HG02870 (cell line): ENCODE measurements around the gene PLCD1.
A peak's percentile ranks its signal among the peaks of the same experiment; 100 is the strongest.

ENCODE experiments used
- ATAC-seq: cut with Tn5 transposase; IDR thresholded peaks from one replicate; pipeline ENCODE4 v1.9.1; 2021; ENCODE audit warnings: mild to moderate bottlenecking, moderate library complexity; ENCODE audit not compliant: unreplicated experiment

Gene PLCD1

GRCh38 chr3:38001456-38002081 lies 27.9 kb downstream of the PLCD1 start:
- no peak for ATAC-seq

DNA sequence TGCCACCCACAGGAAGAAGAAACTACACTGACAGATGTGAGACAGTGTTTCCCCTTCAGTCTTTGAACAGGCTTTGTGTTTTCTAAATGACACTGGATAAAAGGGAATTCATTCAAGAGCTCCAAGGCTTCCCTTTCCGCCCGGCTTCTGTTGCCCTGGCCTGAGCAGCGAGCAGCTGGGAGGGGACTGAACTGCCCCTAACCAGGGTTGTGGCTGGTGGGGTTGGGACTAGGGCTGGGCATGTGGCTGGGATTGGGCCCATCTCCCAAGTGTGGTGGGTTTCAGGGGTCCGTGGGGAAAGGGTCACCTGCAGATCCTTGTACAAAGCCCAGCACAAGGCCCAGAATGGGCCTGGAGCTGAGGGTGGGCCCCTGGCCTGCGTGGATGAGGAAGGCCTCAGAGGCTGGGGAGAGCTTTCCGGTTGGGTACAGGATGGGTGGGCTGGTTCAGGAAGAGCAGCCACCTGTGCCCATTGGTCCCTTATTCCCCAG lies 28.4 kb downstream of the PLCD1 start:
- ATAC-seq, result no peak

DNA sequence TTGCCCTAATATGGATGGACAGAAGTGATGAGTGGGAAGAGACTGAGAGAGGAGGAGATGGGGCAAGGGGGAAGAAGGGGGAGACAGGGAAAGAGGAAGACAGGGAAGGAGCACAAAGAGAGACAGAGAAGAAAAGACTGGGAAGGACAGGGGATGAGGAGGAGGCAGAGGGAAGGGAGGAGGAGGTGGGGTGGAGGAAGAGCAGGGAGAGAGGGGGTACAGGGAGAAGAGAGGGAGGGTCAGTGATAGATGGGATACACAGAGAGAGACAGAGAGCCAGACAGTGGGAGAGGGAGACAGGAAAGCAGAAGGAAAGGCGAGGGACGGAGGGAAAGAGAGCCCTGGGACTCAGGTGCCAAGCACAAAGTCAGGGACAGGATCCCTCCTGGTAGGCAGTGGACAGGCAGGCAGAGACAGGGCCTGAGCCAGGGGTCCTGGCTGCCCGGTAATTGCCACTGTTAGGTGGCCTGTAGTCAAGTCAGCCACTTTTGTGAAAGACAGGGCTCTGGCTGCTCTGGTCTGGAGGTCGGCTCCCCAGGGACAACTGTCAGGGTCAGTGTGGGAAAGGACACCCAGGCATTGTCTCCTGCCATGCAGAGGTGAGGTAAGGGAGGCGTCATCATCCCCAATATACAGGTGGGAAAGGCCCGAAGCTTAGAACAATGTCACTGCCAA lies 29.1 kb downstream of the PLCD1 start:
- ATAC-seq, result no peak

DNA sequence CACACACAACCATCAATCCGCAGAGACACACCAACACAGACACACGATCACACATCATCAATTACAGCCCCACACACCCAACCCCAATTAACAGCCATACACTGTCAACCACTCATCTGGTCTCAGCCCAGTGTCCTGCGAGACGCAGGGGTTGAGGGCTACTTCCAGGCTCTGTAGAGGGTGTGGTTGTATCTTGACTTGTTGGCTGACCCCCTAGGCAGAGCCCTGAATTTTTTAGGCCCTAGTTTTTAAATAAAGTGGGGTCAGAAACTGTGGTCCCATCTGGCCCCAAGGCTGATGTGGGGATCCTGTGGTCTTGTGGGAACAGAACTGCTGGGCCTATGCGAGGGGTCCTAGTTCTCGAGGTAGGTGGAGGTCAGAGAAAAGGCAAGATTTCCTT lies 29.6 kb downstream of the PLCD1 start:
- no peak for ATAC-seq

- ATAC-seq, result no peak
Measured at GRCh38 chr3:37997791-37998370, 31.6 kb downstream of the PLCD1 start.

DNA sequence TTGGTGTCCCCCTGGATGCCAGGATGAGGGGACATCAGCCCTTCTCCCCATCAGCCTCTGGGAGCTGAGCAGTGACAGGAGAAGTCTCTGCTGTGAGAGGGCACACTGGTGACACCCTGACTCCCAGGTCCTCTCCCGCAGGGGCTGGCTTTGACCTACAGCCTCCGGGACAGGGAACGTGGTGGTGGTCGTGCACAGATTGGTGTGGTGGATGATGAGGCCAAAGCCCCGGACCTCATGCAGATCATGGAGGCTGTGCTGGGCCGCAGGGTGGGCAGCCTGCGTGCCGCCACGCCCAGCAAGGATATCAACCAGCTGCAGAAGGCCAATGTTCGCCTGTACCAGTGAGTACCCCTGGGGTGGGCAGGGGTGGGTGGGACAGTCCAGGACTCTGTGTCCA lies 32.1 kb downstream of the PLCD1 start:
- ATAC-seq, result no peak

DNA sequence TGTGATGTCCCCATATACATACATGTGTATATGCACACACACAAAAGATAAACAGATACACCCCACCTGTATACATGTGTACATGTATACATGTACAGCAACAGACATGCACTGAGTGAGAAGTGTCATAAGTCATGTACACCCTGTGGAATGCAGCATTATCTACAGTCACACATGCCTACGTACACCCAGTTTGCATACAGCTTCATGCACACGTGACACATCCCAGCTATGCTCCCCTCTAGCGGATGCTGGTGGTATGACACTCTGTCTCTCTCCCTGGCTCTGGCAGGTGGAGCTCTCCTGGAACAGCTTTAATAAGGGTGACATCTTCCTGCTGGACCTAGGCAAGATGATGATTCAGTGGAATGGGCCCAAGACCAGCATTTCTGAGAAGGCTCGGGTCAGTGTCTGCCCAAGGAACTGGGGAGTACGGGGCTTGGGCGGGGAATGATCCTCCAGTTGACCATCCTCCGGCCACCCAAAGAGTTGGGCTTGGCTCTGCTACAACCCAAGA lies 32.6 kb downstream of the PLCD1 start:
- peak; percentile 53 for ATAC-seq

DNA sequence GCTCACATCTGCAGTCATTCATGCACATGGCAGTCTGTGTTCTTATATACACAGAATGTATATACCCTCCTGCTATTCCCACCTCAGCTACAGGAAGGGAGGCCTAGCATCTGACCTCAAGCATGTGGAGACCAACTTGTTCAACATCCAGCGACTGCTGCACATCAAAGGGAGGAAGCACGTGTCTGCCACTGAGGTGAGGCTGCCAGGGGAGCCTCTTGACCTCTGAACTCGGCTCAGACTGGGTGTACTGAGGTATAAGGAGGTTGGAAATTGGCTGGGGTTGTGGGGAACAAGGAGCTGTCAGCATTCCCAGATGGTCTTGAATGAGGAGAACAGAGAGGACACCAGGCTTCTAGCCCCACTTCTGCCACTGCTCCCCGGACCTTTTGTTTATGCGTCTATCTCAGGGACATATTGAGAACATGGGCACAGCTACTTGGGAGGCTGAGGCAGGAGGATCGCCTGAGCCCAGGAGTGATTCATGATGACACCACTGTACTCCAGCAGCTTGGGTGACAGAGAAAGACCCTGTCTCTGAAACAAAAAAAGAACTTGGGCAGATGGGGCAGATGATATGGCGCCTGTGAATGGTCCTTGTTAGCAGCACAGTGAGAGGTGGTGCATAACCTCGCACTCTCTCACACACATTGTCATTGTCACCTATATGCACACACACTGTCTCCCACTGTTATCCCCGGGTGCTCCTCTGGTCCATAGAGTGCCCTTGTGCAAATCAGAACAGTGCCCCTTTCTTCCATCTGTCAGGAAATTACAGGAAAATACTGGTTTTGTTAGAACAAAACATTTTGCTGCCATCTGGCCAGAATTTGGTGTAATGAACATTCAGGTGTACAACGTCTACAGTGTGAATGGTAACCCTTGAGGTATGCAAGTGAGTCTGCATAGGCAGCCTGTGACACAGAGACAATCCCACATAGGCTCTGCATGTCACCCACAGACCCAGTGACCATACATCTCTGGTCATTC lies 33.5 kb downstream of the PLCD1 start:
- no peak for ATAC-seq

GRCh38 chr3:37994639-37994972 lies 34.8 kb downstream of the PLCD1 start:
- ATAC-seq, result no peak

- peak; percentile 56 for ATAC-seq
Measured at GRCh38 chr3:37993820-37994638, 35.4 kb downstream of the PLCD1 start.

- ATAC-seq, result no peak
Measured at GRCh38 chr3:37993460-37993819, 36.0 kb downstream of the PLCD1 start.

DNA sequence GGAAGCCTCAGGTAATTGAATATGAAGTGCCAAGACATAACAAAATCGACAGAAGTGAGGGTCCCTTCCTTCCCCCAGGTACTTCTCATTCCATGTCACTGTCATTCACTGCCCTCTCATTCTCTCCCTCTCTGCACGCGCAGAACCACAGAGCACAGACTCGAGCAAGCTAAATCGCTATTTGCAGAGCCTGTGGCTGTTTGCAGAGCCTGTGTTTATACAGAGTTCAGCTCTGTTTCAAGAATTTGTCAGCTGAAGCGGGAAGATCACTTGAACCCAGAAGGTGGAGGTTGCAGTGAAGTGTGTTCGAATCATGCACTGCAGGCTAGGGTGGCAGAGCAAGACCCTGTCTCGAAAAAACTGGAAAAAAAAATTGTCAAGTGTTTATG lies 36.4 kb downstream of the PLCD1 start:
- ATAC-seq, result no peak

- no peak for ATAC-seq
Measured at GRCh38 chr3:37992271-37993066, 37.0 kb downstream of the PLCD1 start.

- no peak for ATAC-seq
Measured at GRCh38 chr3:37991823-37992222, 37.6 kb downstream of the PLCD1 start.

DNA sequence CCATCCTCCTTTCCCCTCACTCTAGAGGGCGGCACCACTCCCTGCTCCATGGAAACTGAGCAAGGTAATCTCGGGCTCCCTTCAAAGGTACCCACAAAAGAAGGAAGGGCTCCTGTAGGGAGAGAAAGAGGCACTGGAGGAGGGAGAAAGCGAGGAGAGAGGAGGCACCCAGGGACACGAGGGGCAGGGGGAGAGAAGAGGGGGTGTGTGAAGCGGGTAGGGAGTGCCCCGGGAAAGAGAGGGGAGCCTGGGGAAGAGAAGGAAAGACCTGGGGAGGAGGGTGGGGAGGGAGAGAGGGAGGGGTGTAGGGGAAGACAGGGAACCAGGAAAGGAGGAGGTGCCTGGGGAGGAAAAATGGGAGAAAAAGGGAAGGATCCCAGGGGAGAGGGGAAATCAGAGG lies 38.3 kb downstream of the PLCD1 start:
- no peak for ATAC-seq

DNA sequence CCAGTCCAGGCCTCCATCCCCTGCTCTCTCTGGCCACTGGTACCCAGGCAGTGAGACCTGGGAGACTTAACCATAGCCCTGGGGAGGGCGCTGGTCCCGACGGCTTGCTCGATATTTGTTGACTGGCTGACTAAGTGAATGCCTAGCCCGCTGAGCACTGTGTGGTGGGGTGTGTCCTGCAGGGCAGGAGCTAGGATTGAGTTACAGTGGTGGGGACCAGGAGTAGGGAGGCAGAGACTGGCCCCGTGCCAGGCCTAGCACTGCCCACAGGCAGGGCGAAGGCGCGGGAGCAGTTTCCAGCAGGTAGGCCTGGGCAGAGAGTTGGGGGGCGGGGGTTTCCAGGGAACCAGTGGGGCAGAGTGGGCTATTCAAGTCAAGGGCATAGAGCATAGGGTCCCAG lies 38.9 kb downstream of the PLCD1 start, which contains the start of gene VILL:
VILL (plus strand) TSS at position 260 of the 400 bp plus-strand sequence. CDS start 2,887 bp downstream, outside the sequence.
- no peak for ATAC-seq

- ATAC-seq, result no peak
Measured at GRCh38 chr3:37989821-37990480, 39.5 kb downstream of the PLCD1 start.

GRCh38 chr3:37988931-37989525 lies 40.4 kb downstream of the PLCD1 start:
- ATAC-seq, result no peak
